Measurements from ENCODE around the gene SLC5A1. TPM values are rescaled to one million over a fixed set of nuclear protein-coding genes. Genes with fewer than 3 reads are reported as not detected.
"Not testable (repeated sequence)": the region's sequence is repeated elsewhere in the genome, so short reads cannot be mapped to it uniquely, and the experiment has no call there.

Gene SLC5A1
- total RNA-seq, 1 donor from 2014 or later: not detected

- no peaks in the 10 kb centered on the region for H3K4me1 ChIP-seq
- TF ChIP-seq EZH2 (IDR thresholded peaks at IDR 0.05): no peak
- no peak for TF ChIP-seq CTCF (IDR thresholded peaks at IDR 0.05)
- TF ChIP-seq EZH2phosphoT487 (IDR thresholded peaks at IDR 0.05): no peak
- no peak overlapping the region for H3K4me3 Mint-ChIP-seq
- DNase-seq (ENCODE audit: low spot score): no peak
- no peak overlapping the region for H3K27ac ChIP-seq
- no peaks in the 10 kb centered on the region for H3K79me2 ChIP-seq (ENCODE audit: low read depth)
- H3K27me3 Mint-ChIP-seq (ENCODE audit: insufficient read depth, low read depth): peaks cover 4% of the 10 kb centered on the region
- H3K36me3 Mint-ChIP-seq: no peaks in the 10 kb centered on the region
- H3K27ac Mint-ChIP-seq: no peak overlapping the region
- H3F3A ChIP-seq (ENCODE audit: low read depth): peaks cover 10% of the 10 kb centered on the region
- no peaks in the 10 kb centered on the region for H3K36me3 ChIP-seq
- no peaks in the 10 kb centered on the region for H3K27me3 ChIP-seq
- H2AFZ ChIP-seq (replicated peaks): no peak overlapping the region
- H3K9ac ChIP-seq: no peak overlapping the region
- peaks cover 2% of the 10 kb centered on the region for H3K4me1 Mint-ChIP-seq
- no peaks in the 10 kb centered on the region for H3K9me3 ChIP-seq (ENCODE audit: low read depth)
- H4K20me1 ChIP-seq (ENCODE audit: low read depth): no peaks in the 10 kb centered on the region
- H3K4me2 ChIP-seq: no peak overlapping the region
- H3K9me3 Mint-ChIP-seq: peaks cover 5% of the 10 kb centered on the region
- no peak overlapping the region for H3K4me3 ChIP-seq
Observed at GRCh38 chr22:32144496-32145274, 101.6 kb downstream of the SLC5A1 start.

GRCh38 chr22:32147128-32147527 lies 104.1 kb downstream of the SLC5A1 start:
- H3K79me2 ChIP-seq (ENCODE audit: low read depth); H3K27me3 ChIP-seq; H3K27ac ChIP-seq; H2AFZ ChIP-seq (replicated peaks); H3K4me3 Mint-ChIP-seq; H3K9ac ChIP-seq; H3K27ac Mint-ChIP-seq; H3K4me1 ChIP-seq; H3K4me1 Mint-ChIP-seq; H3K36me3 Mint-ChIP-seq; H3K9me3 ChIP-seq (ENCODE audit: low read depth); H3K9me3 Mint-ChIP-seq; H3K4me3 ChIP-seq; H4K20me1 ChIP-seq (ENCODE audit: low read depth); H3K4me2 ChIP-seq; DNase-seq (ENCODE audit: low spot score); H3F3A ChIP-seq (ENCODE audit: low read depth); H3K27me3 Mint-ChIP-seq (ENCODE audit: insufficient read depth, low read depth); H3K36me3 ChIP-seq: not testable (repeated sequence)

- not testable (repeated sequence) for H3K4me1 ChIP-seq; H3K4me3 Mint-ChIP-seq; H3K36me3 ChIP-seq; H3K27me3 Mint-ChIP-seq (ENCODE audit: insufficient read depth, low read depth); H2AFZ ChIP-seq (replicated peaks); H4K20me1 ChIP-seq (ENCODE audit: low read depth); H3K27ac Mint-ChIP-seq; H3K79me2 ChIP-seq (ENCODE audit: low read depth); H3K27me3 ChIP-seq; DNase-seq (ENCODE audit: low spot score); H3K9me3 Mint-ChIP-seq; H3F3A ChIP-seq (ENCODE audit: low read depth); H3K9me3 ChIP-seq (ENCODE audit: low read depth); H3K27ac ChIP-seq; H3K9ac ChIP-seq; H3K4me1 Mint-ChIP-seq; H3K4me2 ChIP-seq; H3K36me3 Mint-ChIP-seq; H3K4me3 ChIP-seq
Observed at GRCh38 chr22:32148372-32148771, 105.3 kb downstream of the SLC5A1 start.

GRCh38 chr22:32150647-32151046 lies 107.6 kb downstream of the SLC5A1 start:
- H2AFZ ChIP-seq (replicated peaks); H3K27ac Mint-ChIP-seq; DNase-seq (ENCODE audit: low spot score); H3F3A ChIP-seq (ENCODE audit: low read depth); H3K36me3 ChIP-seq; H3K9ac ChIP-seq; H3K9me3 ChIP-seq (ENCODE audit: low read depth); H3K4me1 ChIP-seq; H3K79me2 ChIP-seq (ENCODE audit: low read depth); H3K27me3 ChIP-seq; H3K4me3 Mint-ChIP-seq; H3K27me3 Mint-ChIP-seq (ENCODE audit: insufficient read depth, low read depth); H3K4me3 ChIP-seq; H3K4me1 Mint-ChIP-seq; H3K4me2 ChIP-seq; H4K20me1 ChIP-seq (ENCODE audit: low read depth); H3K9me3 Mint-ChIP-seq; H3K27ac ChIP-seq; H3K36me3 Mint-ChIP-seq: not testable (repeated sequence)

- H3K4me1 Mint-ChIP-seq: not testable (repeated sequence)
Observed at GRCh38 chr22:32151641-32152040, 108.6 kb downstream of the SLC5A1 start.

GRCh38 chr22:32154727-32155126 lies 111.7 kb downstream of the SLC5A1 start:
- not testable (repeated sequence) for H3K27ac ChIP-seq; H3K27me3 Mint-ChIP-seq (ENCODE audit: insufficient read depth, low read depth); H3K9ac ChIP-seq; H3K9me3 Mint-ChIP-seq; H3F3A ChIP-seq (ENCODE audit: low read depth); H3K36me3 ChIP-seq; H3K4me2 ChIP-seq; H3K9me3 ChIP-seq (ENCODE audit: low read depth); H3K4me1 Mint-ChIP-seq; H3K4me1 ChIP-seq; H3K27ac Mint-ChIP-seq; H3K4me3 ChIP-seq; H3K79me2 ChIP-seq (ENCODE audit: low read depth); H2AFZ ChIP-seq (replicated peaks); H3K4me3 Mint-ChIP-seq; H3K27me3 ChIP-seq; H4K20me1 ChIP-seq (ENCODE audit: low read depth); H3K36me3 Mint-ChIP-seq; DNase-seq (ENCODE audit: low spot score)

More at GRCh38 chr22:32151641-32152040, 108.6 kb downstream of the SLC5A1 start:
- H3K4me3 Mint-ChIP-seq; H3K4me1 ChIP-seq; H3K36me3 Mint-ChIP-seq; H3K36me3 ChIP-seq; H3K27ac Mint-ChIP-seq; H3K27me3 Mint-ChIP-seq (ENCODE audit: insufficient read depth, low read depth); DNase-seq (ENCODE audit: low spot score); H3K27me3 ChIP-seq; H2AFZ ChIP-seq (replicated peaks); H3K4me2 ChIP-seq; H3K9me3 ChIP-seq (ENCODE audit: low read depth); H3K9ac ChIP-seq; H3K79me2 ChIP-seq (ENCODE audit: low read depth); H3F3A ChIP-seq (ENCODE audit: low read depth); H3K27ac ChIP-seq; H3K9me3 Mint-ChIP-seq; H4K20me1 ChIP-seq (ENCODE audit: low read depth); H3K4me3 ChIP-seq: not testable (repeated sequence)

GRCh38 chr22:32157632-32158031 lies 114.6 kb downstream of the SLC5A1 start:
- not testable (repeated sequence) for H3K36me3 Mint-ChIP-seq; H3K9ac ChIP-seq; H3K4me1 Mint-ChIP-seq; H3K27me3 Mint-ChIP-seq (ENCODE audit: insufficient read depth, low read depth); H3K27ac Mint-ChIP-seq; H3K36me3 ChIP-seq; H3K27me3 ChIP-seq; H3K9me3 ChIP-seq (ENCODE audit: low read depth); H3K4me3 Mint-ChIP-seq; DNase-seq (ENCODE audit: low spot score); H3K4me3 ChIP-seq; H3K79me2 ChIP-seq (ENCODE audit: low read depth); H3F3A ChIP-seq (ENCODE audit: low read depth); H2AFZ ChIP-seq (replicated peaks); H3K27ac ChIP-seq; H3K4me2 ChIP-seq; H3K9me3 Mint-ChIP-seq; H4K20me1 ChIP-seq (ENCODE audit: low read depth)
- peaks cover 24% of the 10 kb centered on the region for H3K4me1 ChIP-seq

Measured in neural progenitor cell (in vitro differentiated cells).